A673 (cell line): ENCODE results near the gene VAV1.

Source experiments
- CTCF ChIP-seq: fragments of 300-800, 200-600 bp; sonication (generic); conservative IDR thresholded peaks from 2 replicates; pipeline ENCODE4 v1.5.1; 2017; ENCODE audit warnings: low read depth, mild to moderate bottlenecking, antibody characterized with exemption, low read length, moderate library complexity, mixed read lengths
- EZH2 ChIP-seq: fragments of 200-600 bp; sonication (generic); IDR thresholded peaks from 2 replicates; pipeline ENCODE4 v1.6.1; 2017; ENCODE audit warnings: borderline replicate concordance, low read depth, mild to moderate bottlenecking, mixed read lengths, antibody characterized with exemption, low read length; ENCODE audit not compliant: poor library complexity, severe bottlenecking

GRCh38 chr19:6752256-6753177 lies 20.0 kb upstream of the VAV1 start:
- TF ChIP-seq CTCF (no peak), EZH2 (no peak)
